Fibroblast of skin of right biceps (primary cell): Measurements from ENCODE around the gene MCF2.
"Not testable (repeated sequence)": the region's sequence is repeated elsewhere in the genome, so short reads cannot be mapped to it uniquely, and the experiment has no call there.

Source experiments
- DNase-seq: peaks from one replicate; pipeline ENCODE4 v3.0.0-alpha.2; 2013

The MCF2 gene, protein sequence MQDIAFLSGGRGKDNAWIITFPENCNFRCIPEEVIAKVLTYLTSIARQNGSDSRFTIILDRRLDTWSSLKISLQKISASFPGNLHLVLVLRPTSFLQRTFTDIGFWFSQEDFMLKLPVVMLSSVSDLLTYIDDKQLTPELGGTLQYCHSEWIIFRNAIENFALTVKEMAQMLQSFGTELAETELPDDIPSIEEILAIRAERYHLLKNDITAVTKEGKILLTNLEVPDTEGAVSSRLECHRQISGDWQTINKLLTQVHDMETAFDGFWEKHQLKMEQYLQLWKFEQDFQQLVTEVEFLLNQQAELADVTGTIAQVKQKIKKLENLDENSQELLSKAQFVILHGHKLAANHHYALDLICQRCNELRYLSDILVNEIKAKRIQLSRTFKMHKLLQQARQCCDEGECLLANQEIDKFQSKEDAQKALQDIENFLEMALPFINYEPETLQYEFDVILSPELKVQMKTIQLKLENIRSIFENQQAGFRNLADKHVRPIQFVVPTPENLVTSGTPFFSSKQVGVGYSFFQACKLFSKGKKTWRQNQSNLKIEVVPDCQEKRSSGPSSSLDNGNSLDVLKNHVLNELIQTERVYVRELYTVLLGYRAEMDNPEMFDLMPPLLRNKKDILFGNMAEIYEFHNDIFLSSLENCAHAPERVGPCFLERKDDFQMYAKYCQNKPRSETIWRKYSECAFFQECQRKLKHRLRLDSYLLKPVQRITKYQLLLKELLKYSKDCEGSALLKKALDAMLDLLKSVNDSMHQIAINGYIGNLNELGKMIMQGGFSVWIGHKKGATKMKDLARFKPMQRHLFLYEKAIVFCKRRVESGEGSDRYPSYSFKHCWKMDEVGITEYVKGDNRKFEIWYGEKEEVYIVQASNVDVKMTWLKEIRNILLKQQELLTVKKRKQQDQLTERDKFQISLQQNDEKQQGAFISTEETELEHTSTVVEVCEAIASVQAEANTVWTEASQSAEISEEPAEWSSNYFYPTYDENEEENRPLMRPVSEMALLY

DNA sequence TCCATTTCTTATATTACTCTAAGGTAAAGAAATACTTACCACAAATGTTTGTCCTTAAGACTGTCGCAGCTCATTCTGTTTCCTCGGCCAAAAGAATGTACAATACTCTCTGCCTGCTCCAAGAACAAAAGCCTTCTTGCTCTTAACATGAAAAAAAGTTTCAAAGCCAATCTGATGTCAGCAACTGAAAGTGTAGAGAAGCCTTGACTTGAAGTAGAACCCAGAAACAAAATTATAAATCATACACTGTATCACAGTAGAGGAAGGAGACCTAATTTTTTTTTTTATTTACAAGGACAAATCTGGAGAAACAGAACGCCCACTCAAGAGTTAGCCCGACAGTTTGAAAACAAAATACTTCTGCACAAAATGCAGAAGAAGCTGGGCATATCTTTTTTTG lies at the start of gene MCF2:
TSS of gene MCF2 (minus strand) at position 101 of the 400 bp plus-strand sequence. CDS start 56,423 bp downstream, outside the sequence.
- no peak for DNase-seq

DNA sequence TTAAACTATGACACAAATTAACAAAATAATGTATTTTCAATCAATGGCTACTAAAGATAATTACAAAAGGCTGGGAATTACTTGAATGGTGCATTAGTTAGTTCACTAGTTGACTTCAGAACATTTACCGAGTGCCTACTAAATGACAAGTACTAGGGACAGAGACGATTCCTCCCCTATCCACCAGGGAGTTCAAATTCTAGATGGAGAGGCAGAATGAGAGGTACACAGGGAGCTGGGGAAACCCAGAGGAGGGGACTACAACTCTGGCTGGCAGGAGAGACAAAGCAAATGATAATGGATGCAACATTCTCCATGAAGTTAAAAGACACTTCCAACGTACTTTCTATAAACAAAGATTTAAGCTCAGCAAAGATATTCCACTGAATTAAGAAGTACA lies 43.1 kb upstream of the MCF2 start:
- DNase-seq = no peak

DNA sequence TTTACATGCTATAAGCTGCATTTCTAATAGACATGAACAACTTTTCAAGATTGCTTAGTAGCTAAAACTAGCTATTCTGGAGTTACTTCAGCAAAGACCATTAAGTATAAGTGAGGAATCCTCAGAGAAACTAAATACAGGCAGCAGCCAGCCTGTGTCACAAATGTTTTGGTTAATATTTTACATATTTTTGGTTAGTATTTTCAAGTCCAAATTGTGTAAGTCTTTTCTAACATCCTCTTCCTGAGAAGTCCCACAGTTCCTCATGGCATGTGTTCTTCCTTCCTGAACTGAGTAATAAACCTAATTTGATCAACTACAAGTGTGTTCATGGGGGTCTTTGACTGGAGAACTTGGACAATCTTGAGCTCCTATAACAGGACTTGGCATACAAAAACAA lies 42.4 kb upstream of the MCF2 start:
- peak; percentile 17 for DNase-seq

DNA sequence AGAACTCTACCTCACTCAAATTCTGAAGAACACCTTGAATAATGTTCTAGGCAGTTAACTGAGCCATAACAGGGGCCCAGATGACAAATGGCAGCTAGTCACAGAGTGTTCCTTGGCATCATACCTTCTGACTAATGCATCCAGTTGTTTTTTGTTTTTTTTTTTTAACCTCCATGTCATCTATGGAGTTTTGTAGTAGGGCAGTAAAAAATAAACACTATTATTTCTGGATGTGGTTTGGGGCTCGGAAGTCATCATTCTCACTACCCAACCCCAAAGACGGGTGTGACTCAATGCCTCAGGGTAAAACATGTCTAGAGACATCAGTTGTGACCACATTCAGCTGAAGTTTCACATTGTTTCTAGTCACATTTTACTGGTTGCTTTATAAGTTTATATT lies 31.2 kb upstream of the MCF2 start:
- DNase-seq = peak; percentile 64

DNA sequence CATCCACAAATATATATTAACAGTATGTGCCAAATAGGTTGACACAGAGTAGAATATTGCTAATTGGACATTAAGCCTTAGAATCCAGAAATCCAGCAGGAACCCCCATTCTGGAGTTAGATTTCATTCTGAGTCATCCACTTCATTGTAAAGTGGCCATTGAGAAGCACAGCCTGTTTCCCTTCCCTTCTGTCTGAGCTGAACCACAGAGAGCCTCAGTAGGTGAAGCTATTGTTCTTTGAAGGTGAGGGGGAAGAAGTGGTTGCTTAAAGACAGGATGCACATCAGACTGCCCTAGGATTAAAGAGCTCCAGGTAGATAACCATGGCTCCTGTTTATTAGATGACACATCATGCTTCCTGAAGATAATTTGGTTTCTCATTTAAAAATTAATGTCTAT lies 30.6 kb upstream of the MCF2 start:
- DNase-seq = peak; percentile 26

DNA sequence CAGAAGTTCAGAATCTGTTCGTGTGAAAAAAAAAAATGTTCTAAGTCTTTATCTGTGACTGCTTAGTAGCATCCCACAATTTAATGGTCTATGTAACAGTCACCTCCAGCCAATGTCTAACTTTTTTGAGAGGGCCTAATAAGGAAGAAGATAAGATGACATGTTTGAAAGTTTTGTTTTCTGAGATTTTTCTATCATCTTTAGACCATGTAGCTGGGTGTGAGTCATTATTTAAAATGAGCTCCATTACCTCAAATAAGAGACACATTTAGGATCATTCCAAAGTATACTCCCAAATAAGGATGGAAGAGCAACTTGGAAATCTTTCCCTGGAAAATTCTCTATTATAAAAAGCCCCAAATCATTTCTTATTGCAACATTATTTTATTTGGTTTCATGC lies 28.2 kb upstream of the MCF2 start:
- peak; percentile 40 for DNase-seq

DNA sequence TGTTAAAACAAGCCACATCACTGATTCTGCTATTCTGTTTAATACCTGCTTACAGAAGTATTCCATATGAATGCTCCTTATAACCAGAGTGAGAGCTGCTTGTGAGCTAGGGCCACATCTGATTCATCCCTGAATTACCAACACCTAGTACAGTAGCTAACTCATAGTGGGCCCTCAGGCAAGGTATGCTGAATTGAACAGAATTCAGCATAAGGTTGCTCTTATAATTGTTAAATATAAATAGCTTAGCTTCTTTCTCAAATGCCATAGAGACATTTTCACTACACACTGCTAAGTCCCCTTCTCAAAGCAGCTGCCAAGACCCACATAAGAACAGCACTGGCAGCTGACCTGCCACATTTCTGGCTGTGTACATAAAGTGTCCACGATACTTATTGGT lies 27.0 kb upstream of the MCF2 start:
- no peak for DNase-seq

DNA sequence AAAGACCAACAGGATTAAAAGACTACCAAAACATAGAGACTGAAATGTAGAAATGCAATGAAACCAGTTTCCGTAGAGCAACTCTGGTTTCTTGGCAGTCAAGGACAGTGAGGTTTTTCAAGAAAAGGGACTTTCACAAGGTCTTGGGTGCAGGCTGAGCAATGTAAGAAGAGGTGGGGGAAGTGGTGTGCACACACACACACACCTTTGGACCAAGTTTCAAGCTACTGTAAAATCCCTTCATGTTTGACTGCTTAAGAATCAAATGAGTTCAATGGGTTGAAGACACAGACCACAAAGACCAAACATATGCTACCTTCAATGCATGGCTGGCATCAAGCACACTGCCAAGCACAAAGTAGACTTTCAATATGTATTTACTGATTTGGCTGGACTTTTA lies 17.8 kb upstream of the MCF2 start:
- no peak for DNase-seq

DNA sequence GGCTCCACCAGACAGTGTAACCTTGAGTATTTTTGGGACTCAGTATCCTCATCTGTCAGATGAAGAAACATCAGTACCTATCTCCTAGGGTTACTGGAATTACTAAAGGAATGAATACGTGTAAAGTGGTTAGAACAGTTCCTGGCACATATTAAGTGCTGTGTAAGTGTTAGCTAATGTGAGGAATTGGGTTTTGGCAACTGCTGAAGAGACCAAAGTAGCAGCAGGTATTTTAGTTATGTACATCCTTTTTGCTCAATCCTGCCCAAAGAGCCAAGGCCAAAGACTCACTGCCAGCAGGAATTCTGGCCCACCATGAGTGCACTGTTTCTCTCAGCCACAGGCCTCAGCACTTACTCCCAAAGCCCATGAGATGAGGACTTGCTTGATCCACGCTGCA lies 16.7 kb upstream of the MCF2 start:
- peak; percentile 0 for DNase-seq

DNA sequence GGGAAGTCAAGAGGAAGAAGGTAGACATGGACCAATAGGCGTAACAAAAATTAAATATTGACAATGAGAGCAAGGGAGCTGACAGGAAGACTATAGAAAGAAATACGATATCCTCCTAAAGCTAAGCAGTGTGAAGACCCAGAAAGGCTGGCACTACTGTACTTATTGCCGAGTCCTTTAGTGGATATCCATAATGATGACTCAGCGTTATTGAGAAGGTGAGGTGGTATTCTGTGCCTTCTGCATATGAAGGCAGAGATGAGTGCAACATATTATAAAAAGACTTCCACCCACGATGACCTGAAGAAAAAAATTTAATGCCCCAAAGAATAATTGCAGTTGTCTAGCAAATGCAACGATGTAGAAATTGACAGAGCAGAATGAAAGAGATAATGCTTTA lies 13.0 kb upstream of the MCF2 start:
- DNase-seq = no peak

DNA sequence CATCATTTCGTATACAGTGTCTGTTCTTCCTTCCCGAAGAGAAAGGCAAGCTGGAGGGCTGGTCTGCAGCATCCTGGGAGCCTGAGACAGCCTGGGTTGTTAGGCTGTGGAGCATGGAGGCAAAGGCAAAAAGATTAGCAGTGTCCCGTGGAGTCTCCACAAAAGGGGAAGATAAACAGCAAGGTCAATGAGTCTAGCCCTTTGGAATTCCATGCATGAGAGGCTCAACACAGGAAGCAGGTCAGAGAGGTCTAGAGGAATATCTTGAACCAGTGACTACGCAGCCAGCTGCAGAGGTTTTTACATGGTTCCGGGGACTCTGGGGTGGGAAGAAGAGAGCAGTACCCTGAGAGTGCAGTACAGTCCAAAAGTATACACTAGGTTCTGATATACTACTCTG lies 12.2 kb upstream of the MCF2 start:
- peak; percentile 66 for DNase-seq

DNA sequence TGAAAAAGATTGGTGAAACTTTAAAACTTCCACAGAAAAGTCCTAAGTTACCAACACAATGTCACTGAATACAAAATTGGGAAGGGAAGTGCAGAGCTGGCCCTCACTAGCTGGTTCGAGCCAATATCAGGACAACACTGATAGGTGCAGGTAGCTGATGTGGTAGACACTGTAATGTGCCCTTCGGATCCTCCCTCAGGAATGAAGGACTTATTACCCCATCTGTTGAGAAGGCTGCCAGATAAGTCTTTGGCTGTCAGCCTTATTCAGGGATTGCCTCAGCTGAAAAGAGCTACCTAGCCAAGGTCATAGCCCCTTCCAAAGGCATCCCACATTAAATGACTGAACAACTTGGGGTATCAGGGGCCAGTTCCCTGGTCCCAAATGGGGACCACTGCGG lies 5.3 kb downstream of the MCF2 start:
- DNase-seq = no peak

DNA sequence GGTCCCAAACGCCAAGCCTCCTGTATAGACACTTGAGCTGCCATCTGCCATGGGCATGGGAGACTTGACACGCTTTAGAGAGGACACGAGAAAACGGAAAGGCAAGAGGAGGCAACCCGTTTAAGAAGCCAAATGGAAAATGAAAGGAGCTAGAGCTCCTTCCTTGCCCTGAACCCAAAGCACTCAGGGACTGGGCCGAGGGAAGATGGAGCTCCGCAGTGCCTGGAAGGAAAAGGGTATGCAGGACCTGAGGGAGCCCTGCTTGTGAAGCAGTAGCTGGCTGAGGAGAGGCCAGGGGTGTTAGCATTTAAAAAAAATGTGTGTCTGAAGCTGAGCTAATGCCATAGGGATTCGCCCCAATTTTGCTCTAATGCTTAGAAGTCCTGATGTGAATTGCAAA lies 15.1 kb downstream of the MCF2 start:
- DNase-seq = no peak

DNA sequence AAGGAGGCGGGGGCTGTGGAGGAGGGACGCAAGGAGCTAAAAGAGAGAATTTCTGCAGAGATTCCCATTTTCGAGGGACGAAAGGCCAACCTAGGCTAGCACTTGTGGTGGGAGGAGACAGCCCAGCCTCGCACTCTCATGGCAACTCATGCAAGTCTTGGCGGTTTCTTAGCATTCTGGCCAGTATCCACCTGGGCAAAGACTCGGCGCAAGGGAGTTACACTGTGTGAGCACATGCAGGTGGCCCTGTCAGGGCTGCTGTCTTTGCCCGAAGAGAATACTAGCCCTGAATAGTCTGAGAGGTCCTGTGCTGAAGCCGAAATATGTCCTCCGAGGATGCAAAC lies 15.5 kb downstream of the MCF2 start:
- no peak for DNase-seq

DNA sequence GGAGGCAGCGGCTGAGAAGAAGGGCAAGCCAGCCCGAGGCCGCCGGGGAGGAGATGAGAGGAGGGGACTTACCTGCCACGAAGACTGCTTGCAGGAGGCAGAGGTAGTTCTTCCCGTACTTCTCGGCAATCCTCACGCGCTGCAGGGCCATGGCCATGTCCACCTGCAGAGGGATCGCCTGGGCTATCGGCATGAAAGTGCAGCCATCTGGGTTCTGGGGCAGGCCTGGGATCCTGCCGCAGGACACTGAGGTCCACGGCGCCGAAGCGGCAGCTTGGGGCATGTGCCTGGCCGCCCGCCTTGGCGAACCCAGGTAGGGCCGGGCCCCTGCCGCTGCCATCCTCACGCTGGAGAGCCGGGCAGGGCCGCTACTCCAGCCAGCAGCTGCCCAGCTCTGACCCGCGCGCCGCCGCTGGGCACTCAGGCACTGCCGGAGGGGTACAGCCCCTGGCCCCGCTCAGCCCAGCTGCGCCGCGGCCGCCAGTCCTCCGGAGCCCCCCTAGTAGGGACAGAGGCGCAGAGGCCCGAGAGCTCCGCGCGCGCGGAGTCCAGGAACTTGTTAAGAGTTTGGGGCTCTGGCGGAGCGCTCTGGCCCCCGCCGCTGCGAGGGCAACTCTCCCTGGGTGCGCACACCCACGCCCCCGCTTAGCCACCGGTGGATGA lies 16.0 kb downstream of the MCF2 start:
- no peak for DNase-seq

DNA sequence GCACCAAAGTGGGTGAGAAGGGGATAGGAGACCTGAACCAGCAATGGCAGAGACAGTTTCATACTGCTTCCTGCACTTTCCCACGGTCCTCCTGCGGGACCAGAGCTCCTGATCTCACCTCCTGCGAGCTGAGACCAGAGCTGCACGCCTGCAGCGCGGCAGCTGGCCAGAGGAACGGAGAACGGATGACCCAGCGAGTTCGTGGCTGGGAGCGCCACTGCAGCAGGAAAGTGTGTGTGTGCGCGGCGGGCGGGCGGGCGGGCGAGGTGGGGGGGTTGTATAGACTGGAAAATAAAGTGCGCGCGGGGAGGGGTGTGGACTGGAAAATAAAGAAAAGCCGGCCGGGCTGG lies 16.5 kb downstream of the MCF2 start:
- peak; percentile 1 for DNase-seq

DNA sequence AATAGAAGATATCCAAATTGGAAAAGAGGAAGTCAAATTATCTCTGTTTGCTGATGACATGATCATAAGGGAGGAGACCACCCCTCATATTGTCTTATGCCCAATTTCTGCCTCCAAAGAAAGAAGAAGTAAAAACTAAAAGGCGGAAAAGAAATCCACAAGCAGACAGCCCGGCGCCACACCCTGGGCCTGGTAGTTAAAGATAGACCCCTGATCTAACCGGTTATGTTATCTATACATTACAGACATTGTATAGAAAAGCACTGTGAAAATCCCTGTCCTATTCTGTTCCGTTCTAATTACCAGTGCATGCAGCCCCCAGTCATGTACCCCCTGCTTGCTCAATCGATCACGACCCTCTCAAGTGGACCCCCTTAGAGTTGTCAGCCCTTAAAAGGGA lies 22.8 kb downstream of the MCF2 start:
- not testable (repeated sequence) for DNase-seq

DNA sequence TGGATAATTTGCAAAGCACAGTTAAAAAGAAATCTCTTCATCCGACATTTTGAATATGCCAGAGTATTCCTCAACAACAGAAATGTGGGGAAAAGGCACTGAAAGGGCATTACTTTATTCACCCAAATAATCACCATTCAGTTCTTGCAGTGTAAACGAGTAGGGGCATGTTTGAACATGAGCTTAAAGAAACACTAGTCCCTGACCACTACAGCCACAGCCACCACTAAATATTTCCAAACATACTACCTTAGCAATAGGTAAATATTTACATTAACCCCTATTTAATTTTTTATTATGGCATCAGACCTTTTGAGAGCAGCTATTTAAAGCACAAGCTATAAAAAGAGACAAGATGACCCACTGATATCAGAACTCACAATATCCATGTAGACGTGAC lies 27.6 kb downstream of the MCF2 start:
- DNase-seq = no peak

DNA sequence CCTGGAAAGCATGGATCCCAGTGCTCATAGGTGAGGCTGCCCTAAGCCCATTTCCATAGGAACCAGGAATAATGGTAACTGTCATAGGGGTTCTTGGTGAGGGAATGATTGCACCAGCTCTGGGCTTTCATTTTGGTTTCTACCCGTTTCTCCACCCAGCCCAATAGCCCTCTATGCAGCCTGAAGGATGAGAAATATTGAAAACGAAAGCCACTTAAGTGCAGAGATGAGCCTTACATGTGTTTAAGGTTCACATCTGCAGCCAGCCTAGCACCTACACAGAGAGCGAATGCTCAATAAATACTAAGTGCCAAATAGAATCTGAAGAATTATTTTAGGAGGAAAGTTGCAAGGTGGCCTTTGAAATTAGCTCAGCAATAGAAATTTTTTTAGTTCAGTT lies 60.4 kb downstream of the MCF2 start:
- DNase-seq = no peak

DNA sequence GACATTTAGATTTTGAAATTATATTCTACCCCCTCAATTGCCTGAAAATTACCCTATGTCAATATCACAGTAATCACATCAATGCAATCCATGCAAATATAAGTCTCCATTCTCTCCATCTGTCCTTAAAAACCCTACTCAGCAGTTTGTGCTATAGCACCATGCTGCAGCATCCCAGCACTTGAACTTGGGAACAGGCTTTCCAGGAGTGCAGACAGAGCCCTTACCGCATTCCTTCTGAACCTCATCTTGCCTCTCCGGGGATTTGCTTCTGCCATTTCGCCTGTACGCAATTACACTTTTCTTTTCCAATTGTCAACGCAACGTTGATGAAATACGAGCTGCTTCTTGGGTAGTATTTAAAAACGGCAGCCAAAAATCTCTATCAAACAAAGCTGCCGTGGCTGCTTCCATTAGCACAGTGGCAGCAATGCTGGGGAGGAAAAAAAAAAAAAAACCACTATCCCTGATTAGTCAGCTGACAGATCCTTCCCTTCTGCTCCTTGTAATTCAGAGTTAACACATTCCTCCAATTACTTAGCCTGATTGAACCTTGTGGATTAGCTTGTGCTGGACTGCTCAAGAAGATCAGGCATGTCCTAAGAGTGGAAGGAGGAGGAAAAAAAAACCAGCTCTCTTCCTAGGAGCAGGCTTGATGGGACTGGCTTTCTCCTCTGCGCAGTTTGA lies 65.6 kb downstream of the MCF2 start:
- peak; percentile 6 for DNase-seq

DNA sequence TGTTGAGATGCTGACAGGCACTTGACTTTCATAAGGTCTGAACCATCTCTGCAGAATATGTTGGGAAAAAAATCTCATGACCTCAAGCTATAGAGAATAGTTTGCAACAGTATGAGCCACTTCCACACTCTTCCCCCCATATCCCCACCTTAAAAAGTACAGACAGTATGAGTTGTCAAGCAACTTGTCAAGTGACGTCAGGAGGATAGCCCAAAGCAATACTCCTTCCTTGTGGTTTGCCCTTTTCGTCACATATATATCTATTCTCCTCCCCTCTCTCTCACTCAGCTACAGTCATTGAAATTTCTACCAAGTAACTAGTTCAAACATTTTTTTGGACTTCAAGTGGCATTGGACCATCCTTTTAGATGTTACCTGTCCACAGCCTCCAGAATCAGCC lies 67.7 kb downstream of the MCF2 start:
- no peak for DNase-seq

DNA sequence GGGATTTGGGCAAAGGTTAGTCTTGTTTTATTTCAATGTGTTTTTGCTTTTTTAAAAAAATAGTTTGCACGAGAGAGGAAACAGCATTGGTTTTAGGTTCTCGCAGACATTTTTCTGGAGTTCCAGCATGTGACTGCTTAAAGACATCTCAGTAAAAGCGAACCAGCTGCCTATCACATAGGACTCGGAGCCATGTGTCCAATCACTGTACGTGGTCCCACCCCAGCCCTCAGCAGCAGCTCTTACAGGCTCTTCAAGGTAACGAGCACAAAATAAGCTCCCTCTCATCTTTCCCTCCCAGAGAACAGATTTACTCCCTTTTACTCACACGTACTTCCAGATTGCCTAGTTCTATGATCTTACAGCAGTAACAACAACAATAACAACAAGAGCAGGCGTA lies 68.7 kb downstream of the MCF2 start:
- DNase-seq = no peak

DNA sequence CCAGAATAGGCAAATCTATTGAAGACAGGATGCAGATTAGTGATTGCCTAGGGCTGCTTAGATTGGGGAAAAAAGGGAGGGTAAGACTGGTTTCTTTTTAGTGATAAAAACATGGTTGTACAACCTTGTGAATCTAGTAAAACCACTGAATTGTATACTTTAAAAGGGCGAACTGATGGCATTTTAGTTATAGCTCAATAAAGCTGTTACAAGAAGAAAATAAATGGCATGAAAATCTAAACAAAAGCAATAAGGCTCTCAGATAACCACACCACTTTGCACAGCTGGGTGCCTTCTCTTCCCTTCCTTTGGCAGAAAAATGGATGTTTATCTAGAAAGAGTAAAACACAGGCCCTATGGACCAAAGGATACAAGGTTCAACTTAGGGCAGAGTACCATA lies 107.9 kb downstream of the MCF2 start:
- no peak for DNase-seq
